MM.1S (cell line): Measurements from ENCODE around the gene MAP3K5.

ENCODE experiments used
- EZH2 ChIP-seq: fragments of 300-600 bp; sonication (generic); optimal IDR thresholded peaks from 2 replicates; pipeline ENCODE3; 2017; ENCODE audit warnings: low read depth, mild to moderate bottlenecking, antibody characterized with exemption, low read length, mixed read lengths
- EZH2phosphoT487 ChIP-seq: fragments of 300-600 bp; sonication (generic); IDR thresholded peaks from 2 replicates; pipeline ENCODE4 v1.6.1; 2018; ENCODE audit warnings: antibody characterized with exemption, low read length
- TF ChIP-seq, protein P1 (sequence below): fragments of 300-600 bp; sonication (generic); IDR thresholded peaks from 2 replicates; pipeline ENCODE4 v1.5.1; 2016; ENCODE audit warnings: antibody characterized with exemption, low read length, mixed read lengths

DNA sequence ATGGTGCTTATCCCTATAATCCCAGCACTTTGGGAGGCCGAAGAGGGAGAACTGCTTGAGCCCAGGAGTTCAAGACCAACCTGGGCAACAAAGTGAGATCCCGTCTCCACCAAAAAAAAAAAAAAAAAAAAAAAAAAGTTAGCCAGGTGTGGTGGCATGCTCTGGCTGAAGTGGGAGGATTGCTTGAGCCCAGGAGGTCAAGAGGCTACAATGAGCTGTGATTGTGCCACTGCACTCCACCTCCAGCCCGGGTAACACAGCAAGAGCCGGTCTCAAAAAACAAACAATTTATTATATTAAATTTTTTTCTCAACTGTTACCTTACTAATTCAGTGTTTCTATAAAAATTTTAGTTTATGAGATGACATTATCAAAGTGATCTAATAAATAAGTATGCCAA is 156.7 kb downstream of the MAP3K5 start:
- TF ChIP-seq, protein P1, sequence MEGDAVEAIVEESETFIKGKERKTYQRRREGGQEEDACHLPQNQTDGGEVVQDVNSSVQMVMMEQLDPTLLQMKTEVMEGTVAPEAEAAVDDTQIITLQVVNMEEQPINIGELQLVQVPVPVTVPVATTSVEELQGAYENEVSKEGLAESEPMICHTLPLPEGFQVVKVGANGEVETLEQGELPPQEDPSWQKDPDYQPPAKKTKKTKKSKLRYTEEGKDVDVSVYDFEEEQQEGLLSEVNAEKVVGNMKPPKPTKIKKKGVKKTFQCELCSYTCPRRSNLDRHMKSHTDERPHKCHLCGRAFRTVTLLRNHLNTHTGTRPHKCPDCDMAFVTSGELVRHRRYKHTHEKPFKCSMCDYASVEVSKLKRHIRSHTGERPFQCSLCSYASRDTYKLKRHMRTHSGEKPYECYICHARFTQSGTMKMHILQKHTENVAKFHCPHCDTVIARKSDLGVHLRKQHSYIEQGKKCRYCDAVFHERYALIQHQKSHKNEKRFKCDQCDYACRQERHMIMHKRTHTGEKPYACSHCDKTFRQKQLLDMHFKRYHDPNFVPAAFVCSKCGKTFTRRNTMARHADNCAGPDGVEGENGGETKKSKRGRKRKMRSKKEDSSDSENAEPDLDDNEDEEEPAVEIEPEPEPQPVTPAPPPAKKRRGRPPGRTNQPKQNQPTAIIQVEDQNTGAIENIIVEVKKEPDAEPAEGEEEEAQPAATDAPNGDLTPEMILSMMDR: no peak
- TF ChIP-seq EZH2 (no peak), EZH2phosphoT487 (no peak)
